HepG2 (cell line): ENCODE results near the gene TBC1D1. TPM values are rescaled to one million over a fixed set of nuclear protein-coding genes. Genes with fewer than 3 reads are reported as not detected.

Experiments used
- ATAC-seq: fragments of 200-7000 bp; cut with Tn5 transposase; 3 replicates; pipeline ENCODE4 v1.9.1; 2020; ENCODE audit warnings: mild to moderate bottlenecking, moderate library complexity
- BruUV-seq: library from RNA; stranded (reverse); fragments of 400-500 nt; replicated peaks from 2 replicates; lab custom pipeline; 2021; lab: Mats Ljungman, UMichigan
- CTCF ChIA-PET: fragments of 300-600 bp; formaldehyde crosslinking; extraction: SDS; loops from one replicate; lab custom pipeline; 2021; ENCODE audit warnings: low total read pairs, inconsistent platforms, low intra/inter-chr PET ratio; lab: Yijun Ruan, JAX
- POLR2A ChIA-PET: fragments of 350-600 bp; sonication (Branson Sonifier 250); formaldehyde crosslinking; loops from one replicate; lab custom pipeline; 2020; ENCODE audit warnings: antibody characterized with exemption, inconsistent platforms; lab: Yijun Ruan, JAX
- DNase-seq: peaks from one replicate; pipeline ENCODE4 v3.0.0-alpha.2; 2015; ENCODE audit warnings: low spot score
- FAIRE-seq: peaks from 3 replicates; lab custom pipeline; 2011; peaks lifted over from hg19 to GRCh38; lab: Jason Lieb, UNC
- H2AFZ ChIP-seq: one replicate; pipeline ENCODE4 v1.6.1; 2011; ENCODE audit warnings: low read length, inconsistent platforms
- H3K27ac ChIP-seq: fragments of 300-600 bp; 3 replicates; pipeline ENCODE4 v1.8.0; 2011; ENCODE audit warnings: mixed run types, mild to moderate bottlenecking, mixed read lengths, low read length, inconsistent platforms; ENCODE audit not compliant: insufficient read depth; ENCODE audit errors: extremely low read length
- H3K27me3 ChIP-seq, 2 experiments: fragments of 200-600 bp in 1 of 2; 2 replicates in 1 of 2; 3 replicates in 1 of 2; pipeline versions ENCODE4 v1.6.0 to v1.8.0; 2011; ENCODE audit warnings: low read length in 2 of 2, mild to moderate bottlenecking in 2 of 2, moderate library complexity in 2 of 2, inconsistent platforms in 1 of 2; ENCODE audit not compliant: insufficient read depth in 2 of 2, control insufficient read depth in 1 of 2
- H3K36me3 ChIP-seq, 2 experiments: fragments of 200-600 bp in 1 of 2; replicated peaks in 1 of 2; 2 replicates in 1 of 2; 3 replicates in 1 of 2; pipeline versions ENCODE4 v1.5.1 to v1.8.0; 2011; ENCODE audit warnings: low read length in 2 of 2, inconsistent platforms in 1 of 2; ENCODE audit not compliant: insufficient read depth in 2 of 2, control insufficient read depth in 1 of 2
- H3K4me1 ChIP-seq: 2 replicates; pipeline ENCODE4 v1.5.1; 2012; ENCODE audit warnings: low read length, inconsistent platforms; ENCODE audit not compliant: insufficient read depth
- H3K4me2 ChIP-seq: 2 replicates; pipeline ENCODE4 v1.6.0; 2011; ENCODE audit warnings: low read depth, low read length, inconsistent platforms
- H3K4me3 ChIP-seq, 3 experiments: fragments of 200-600 bp in 1 of 3; sonication (generic), shearing (Covaris generic) in 1 of 3; replicated peaks in 1 of 3; 2 replicates each; pipeline ENCODE4 v1.5.1; 2011 to 2016; ENCODE audit warnings: low read length in 3 of 3, inconsistent platforms in 2 of 3, low read depth in 2 of 3, mild to moderate bottlenecking in 2 of 3, control low read depth in 1 of 3, mixed read lengths in 1 of 3; ENCODE audit not compliant: insufficient read depth in 1 of 3
- H3K79me2 ChIP-seq: one replicate; pipeline ENCODE4 v1.6.1; 2011; ENCODE audit warnings: low read length, inconsistent platforms; ENCODE audit not compliant: insufficient read depth
- H3K9ac ChIP-seq: 2 replicates; pipeline ENCODE4 v1.6.0; 2011; ENCODE audit warnings: mild to moderate bottlenecking, low read depth, low read length, inconsistent platforms; ENCODE audit not compliant: insufficient read depth
- H3K9me3 ChIP-seq: 2 replicates; pipeline ENCODE4 v1.5.1; 2012; ENCODE audit warnings: mild to moderate bottlenecking, low read length
- H4K20me1 ChIP-seq: 2 replicates; pipeline ENCODE4 v1.6.0; 2011; ENCODE audit warnings: inconsistent platforms, mild to moderate bottlenecking, low read length, moderate library complexity; ENCODE audit not compliant: insufficient read depth
- CREM ChIP-seq, 2 experiments: sonication (generic) in 1 of 2; formaldehyde crosslinking in 1 of 2; IDR thresholded peaks; 2 replicates each; pipeline versions ENCODE4 v1.4.0 to v1.6.1; 2016 to 2020; ENCODE audit warnings: antibody characterized with exemption in 1 of 2, mild to moderate bottlenecking in 1 of 2, missing genetic modification reagents in 1 of 2
- FOXM1 ChIP-seq: sonication (generic); formaldehyde crosslinking; IDR thresholded peaks from 2 replicates; pipeline ENCODE4 v1.5.0; 2020; ENCODE audit warnings: missing genetic modification reagents
- GTF2F1 ChIP-seq: fragments of 150-350 bp; IDR thresholded peaks from 2 replicates; pipeline ENCODE4 v1.6.1; 2014; ENCODE audit warnings: low read length
- ISL2 ChIP-seq: sonication (generic); formaldehyde crosslinking; IDR thresholded peaks from 2 replicates; pipeline ENCODE4 v1.5.0; 2020; ENCODE audit warnings: missing genetic modification reagents
- KAT2B ChIP-seq: fragments of 150-350 bp; IDR thresholded peaks from 2 replicates; pipeline ENCODE4 v1.6.1; 2014; ENCODE audit warnings: low read depth, low read length, borderline replicate concordance
- KDM3A ChIP-seq: IDR thresholded peaks from 2 replicates; pipeline ENCODE4 v1.6.1; 2018; ENCODE audit warnings: low read depth, missing compliant biosample characterization
- KLF11 ChIP-seq: IDR thresholded peaks from 2 replicates; pipeline ENCODE4 v1.6.1; 2016; ENCODE audit warnings: missing compliant biosample characterization
- MAX ChIP-seq: IDR thresholded peaks from 2 replicates; pipeline ENCODE4 v1.6.1; 2012; ENCODE audit warnings: inconsistent platforms
- MBNL3 ChIP-seq: fragments of 250-450 bp; sonication (Bioruptor Pico); conservative IDR thresholded peaks from 2 replicates; pipeline ENCODE4 v1.8.0; 2022; ENCODE audit warnings: mild to moderate bottlenecking, inconsistent platforms
- SNAPC4 ChIP-seq: sonication (generic); formaldehyde crosslinking; IDR thresholded peaks from 2 replicates; pipeline ENCODE4 v1.4.0; 2020; ENCODE audit warnings: mild to moderate bottlenecking, missing genetic modification reagents
- SP5 ChIP-seq: IDR thresholded peaks from 2 replicates; pipeline ENCODE4 v1.6.1; 2016; ENCODE audit warnings: low read depth, borderline replicate concordance
- TBP ChIP-seq: sonication (generic); formaldehyde crosslinking; IDR thresholded peaks from 2 replicates; pipeline ENCODE4 v1.5.0; 2020; ENCODE audit warnings: missing genetic modification reagents
- U2AF2 ChIP-seq: fragments of 200-400 bp; formaldehyde crosslinking; IDR thresholded peaks from 2 replicates; pipeline ENCODE4 v1.6.1; 2017; ENCODE audit warnings: low read depth, mild to moderate bottlenecking, low read length
- ZBTB21 ChIP-seq: sonication (generic); formaldehyde crosslinking; IDR thresholded peaks from 2 replicates; pipeline ENCODE4 v1.4.0; 2020; ENCODE audit warnings: missing genetic modification reagents
- ZNF230 ChIP-seq: sonication (generic); formaldehyde crosslinking; IDR thresholded peaks from 2 replicates; pipeline ENCODE4 v1.4.0; 2020; ENCODE audit warnings: mild to moderate bottlenecking, missing genetic modification reagents
- ZNF292 ChIP-seq: sonication (generic); formaldehyde crosslinking; IDR thresholded peaks from 2 replicates; pipeline ENCODE4 v1.8.1; 2022; ENCODE audit warnings: mild to moderate bottlenecking, low read depth, missing genetic modification reagents, borderline replicate concordance
- ZNF543 ChIP-seq: sonication (generic); formaldehyde crosslinking; IDR thresholded peaks from 2 replicates; pipeline ENCODE4 v1.4.0; 2020; ENCODE audit warnings: mild to moderate bottlenecking, missing genetic modification reagents
- ZNF567 ChIP-seq: sonication (generic); formaldehyde crosslinking; IDR thresholded peaks from 2 replicates; pipeline ENCODE4 v1.8.1; 2023; ENCODE audit warnings: mild to moderate bottlenecking, missing genetic modification reagents, borderline replicate concordance
- ZNF776 ChIP-seq: sonication (generic); formaldehyde crosslinking; IDR thresholded peaks from 2 replicates; pipeline ENCODE4 v1.4.0; 2020; ENCODE audit warnings: mild to moderate bottlenecking, missing genetic modification reagents
- WGBS: methylation state at CpG from one replicate; pipeline ENCODE4 v1.1.6; 2017; ENCODE audit warnings: low lambda C conversion rate; 5-methylcytosine and 5-hydroxymethylcytosine counted together
- in situ Hi-C: cut with HindIII; loops from 2 replicates; pipeline ENCODE4 v1.10.0; 2017; ENCODE audit warnings: low pct_unique_long_range_greater_than_20kb; ENCODE audit not compliant: extremely low pct_ligation_motif_present
- intact Hi-C: fragments of 100-400 bp; cut with micrococcal nuclease; formaldehyde crosslinking; loops from one replicate; pipeline ENCODE4 v1.10.0; 2022; ENCODE audit not compliant: unreplicated experiment
- polyA plus RNA-seq, 8 experiments: library from polyadenylated mRNA; depleted of rRNA in 3 of 8; stranded (reverse) in 7 of 8; unstranded in 1 of 8; fragments of >200 nt; fragmentation: Illumina TruSeq in 4 of 8; extraction: Trizol in 4 of 8; gene quantifications; 2 replicates each; pipeline versions ENCODE4 v1.2.1 to v1.2.3, GENCODE V29; 2011 to 2016; ENCODE audit warnings: low read depth in 4 of 8, missing spikeins in 1 of 8, mixed read lengths in 1 of 8; ENCODE audit not compliant: insufficient read depth in 1 of 8
- total RNA-seq, 5 experiments: library from RNA; depleted of rRNA; stranded (reverse); fragments of >200 nt; fragmentation: Illumina TruSeq; extraction: Trizol; gene quantifications; 2 replicates each; pipeline ENCODE4 v1.2.3, GENCODE V29; 2016; ENCODE audit warnings: low read depth in 1 of 5

Gene TBC1D1
- total and polyA plus RNA-seq, 2 of the 13 experiments (the other 11 are each of a cell fraction or from before 2014, with no cell fraction given): 37.3 to 62.8 TPM

GRCh38 chr4:38030023-38030422 is 139.1 kb downstream of the TBC1D1 start:
- 65% methylated on average over 3 of the region's 3 CpGs for WGBS
- ChIA-PET POLR2A (no interaction called here), CTCF (interaction anchor here (0.6 kb wide), 1 partner anchor 426 kb away, joined by 3 read pairs; no protein-coding TSS in a partner anchor)
- in situ Hi-C loops (no loop called here), intact Hi-C loops (no loop called here)
- BruUV-seq: no TSS peak
- Histone ChIP-seq H3K27ac (no peak overlapping the region), H4K20me1 (no peaks in the 10 kb centered on the region), H3K9ac (no peak overlapping the region), H3K4me2 (no peak overlapping the region), H3K4me1 (no peaks in the 10 kb centered on the region), H3K36me3 (0 out of 5 replicates have a peak, but pooled peaks cover 1 to 6% of the 10 kb centered on the region in 2 experiments), H3K79me2 (no peaks in the 10 kb centered on the region), H3K9me3 (no peaks in the 10 kb centered on the region), H3K27me3 (no peaks in the 10 kb centered on the region), H3K4me3 (no peak overlapping the region), H2AFZ (no peak overlapping the region)
- DNase-seq (no peak), FAIRE-seq (no peak), ATAC-seq (no peak)
- TF ChIP-seq GTF2F1: no peak
- TF ChIP-seq ISL2 (CRISPR knock-in tag): no peak
- TF ChIP-seq KDM3A (CRISPR knock-in tag): no peak
- TF ChIP-seq KAT2B: no peak
- no peak for TF ChIP-seq SNAPC4
- no peak for TF ChIP-seq ZBTB21 (CRISPR knock-in tag)
- no peak for TF ChIP-seq ZNF567 (CRISPR knock-in tag)
- TF ChIP-seq U2AF2: no peak
- TF ChIP-seq ZNF230 (CRISPR knock-in tag): no peak
- TF ChIP-seq MAX: no peak
- TF ChIP-seq ZNF543 (CRISPR knock-in tag): no peak
- no peak for TF ChIP-seq TBP (CRISPR knock-in tag)
- TF ChIP-seq SP5: no peak
- TF ChIP-seq ZNF776 (CRISPR knock-in tag): no peak
- TF ChIP-seq ZNF292 (CRISPR knock-in tag): no peak
- TF ChIP-seq FOXM1 (CRISPR knock-in tag): no peak
- TF ChIP-seq CREM (IDR thresholded peaks at IDR 0.05): no peak
- no peak for TF ChIP-seq CREM (CRISPR knock-in tag; IDR thresholded peaks at IDR 0.05)
- no peak for TF ChIP-seq KLF11 (CRISPR knock-in tag)
- no peak for TF ChIP-seq MBNL3 (CRISPR knock-in tag)
